ENCODE data around the gene AMER3.

DNA sequence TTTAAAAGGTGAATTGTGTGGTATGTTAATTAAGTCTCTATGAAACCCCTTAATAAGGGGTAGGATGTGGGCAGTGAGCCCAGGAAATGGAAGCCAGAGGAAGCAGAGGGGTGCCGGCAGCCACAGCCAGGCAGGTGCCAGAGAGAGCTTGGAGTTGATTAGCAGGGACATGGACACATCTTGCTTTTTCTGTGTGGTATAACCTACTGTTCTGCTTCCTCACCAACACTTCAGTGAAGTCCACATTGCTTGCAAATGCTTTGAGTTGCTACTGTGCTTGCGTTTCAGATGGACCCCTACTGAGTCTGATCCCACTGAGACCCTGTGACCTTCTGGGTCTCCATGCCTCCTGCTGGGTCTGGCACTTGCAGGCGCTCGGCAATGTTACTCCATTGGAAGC is 51.0 kb downstream of the AMER3 start:
- TF ChIP-seq, protein P1, sequence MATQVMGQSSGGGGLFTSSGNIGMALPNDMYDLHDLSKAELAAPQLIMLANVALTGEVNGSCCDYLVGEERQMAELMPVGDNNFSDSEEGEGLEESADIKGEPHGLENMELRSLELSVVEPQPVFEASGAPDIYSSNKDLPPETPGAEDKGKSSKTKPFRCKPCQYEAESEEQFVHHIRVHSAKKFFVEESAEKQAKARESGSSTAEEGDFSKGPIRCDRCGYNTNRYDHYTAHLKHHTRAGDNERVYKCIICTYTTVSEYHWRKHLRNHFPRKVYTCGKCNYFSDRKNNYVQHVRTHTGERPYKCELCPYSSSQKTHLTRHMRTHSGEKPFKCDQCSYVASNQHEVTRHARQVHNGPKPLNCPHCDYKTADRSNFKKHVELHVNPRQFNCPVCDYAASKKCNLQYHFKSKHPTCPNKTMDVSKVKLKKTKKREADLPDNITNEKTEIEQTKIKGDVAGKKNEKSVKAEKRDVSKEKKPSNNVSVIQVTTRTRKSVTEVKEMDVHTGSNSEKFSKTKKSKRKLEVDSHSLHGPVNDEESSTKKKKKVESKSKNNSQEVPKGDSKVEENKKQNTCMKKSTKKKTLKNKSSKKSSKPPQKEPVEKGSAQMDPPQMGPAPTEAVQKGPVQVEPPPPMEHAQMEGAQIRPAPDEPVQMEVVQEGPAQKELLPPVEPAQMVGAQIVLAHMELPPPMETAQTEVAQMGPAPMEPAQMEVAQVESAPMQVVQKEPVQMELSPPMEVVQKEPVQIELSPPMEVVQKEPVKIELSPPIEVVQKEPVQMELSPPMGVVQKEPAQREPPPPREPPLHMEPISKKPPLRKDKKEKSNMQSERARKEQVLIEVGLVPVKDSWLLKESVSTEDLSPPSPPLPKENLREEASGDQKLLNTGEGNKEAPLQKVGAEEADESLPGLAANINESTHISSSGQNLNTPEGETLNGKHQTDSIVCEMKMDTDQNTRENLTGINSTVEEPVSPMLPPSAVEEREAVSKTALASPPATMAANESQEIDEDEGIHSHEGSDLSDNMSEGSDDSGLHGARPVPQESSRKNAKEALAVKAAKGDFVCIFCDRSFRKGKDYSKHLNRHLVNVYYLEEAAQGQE (IDR thresholded peaks at IDR 0.05; ENCODE audit: insufficient read depth in 1 of 2, low read depth in 2 of 2, low read length in 2 of 2) = no peak
- TF ChIP-seq SIN3A (IDR thresholded peaks at IDR 0.05; ENCODE audit: borderline replicate concordance, insufficient read depth, low read length) (no peak), POLR2AphosphoS5 (IDR thresholded peaks at IDR 0.05; ENCODE audit: low read depth, low read length) (no peak)
